HEK293 (cell line): Measurements from ENCODE around the gene SETMAR.

Source experiments
- ZBTB20 ChIP-seq: fragments of 450-650 bp; formaldehyde crosslinking; IDR thresholded peaks from 2 replicates; pipeline ENCODE4 v1.5.1; 2016; ENCODE audit warnings: missing biosample characterization, missing genetic modification characterization
- TF ChIP-seq, protein P1 (sequence below): fragments of 450-650 bp; formaldehyde crosslinking; IDR thresholded peaks from 2 replicates; pipeline ENCODE4 v1.5.1; 2016; ENCODE audit warnings: missing biosample characterization, missing genetic modification characterization
- TF ChIP-seq, protein P2 (sequence below): fragments of 450-650 bp; formaldehyde crosslinking; optimal IDR thresholded peaks from 2 replicates; pipeline ENCODE3; 2016; ENCODE audit warnings: missing biosample characterization, mild to moderate bottlenecking, missing genetic modification characterization
- TF ChIP-seq, protein P3 (sequence below): fragments of 450-650 bp; formaldehyde crosslinking; IDR thresholded peaks from 2 replicates; pipeline ENCODE4 v1.5.1; 2016; ENCODE audit warnings: missing biosample characterization, missing genetic modification characterization

DNA sequence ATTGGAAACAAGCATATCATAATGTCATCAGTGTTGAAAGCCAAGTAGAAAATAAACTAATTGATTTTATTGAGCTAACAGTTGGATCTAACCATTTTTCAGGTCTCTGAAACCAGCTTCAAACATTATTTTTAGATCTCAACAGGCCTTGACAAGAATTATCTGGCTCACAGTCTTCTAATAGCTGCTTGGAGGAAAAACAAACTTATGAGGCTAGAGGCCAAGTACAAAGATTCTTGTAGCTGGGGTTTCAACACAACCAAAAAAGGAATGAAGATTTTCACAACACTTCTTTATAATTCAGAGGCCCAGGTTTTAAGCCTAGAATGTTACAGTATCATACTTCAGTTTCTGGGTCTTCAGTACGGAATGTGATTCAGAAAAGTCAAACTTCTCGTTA, 3.7 kb downstream of the SETMAR start:
- TF ChIP-seq, protein P1, sequence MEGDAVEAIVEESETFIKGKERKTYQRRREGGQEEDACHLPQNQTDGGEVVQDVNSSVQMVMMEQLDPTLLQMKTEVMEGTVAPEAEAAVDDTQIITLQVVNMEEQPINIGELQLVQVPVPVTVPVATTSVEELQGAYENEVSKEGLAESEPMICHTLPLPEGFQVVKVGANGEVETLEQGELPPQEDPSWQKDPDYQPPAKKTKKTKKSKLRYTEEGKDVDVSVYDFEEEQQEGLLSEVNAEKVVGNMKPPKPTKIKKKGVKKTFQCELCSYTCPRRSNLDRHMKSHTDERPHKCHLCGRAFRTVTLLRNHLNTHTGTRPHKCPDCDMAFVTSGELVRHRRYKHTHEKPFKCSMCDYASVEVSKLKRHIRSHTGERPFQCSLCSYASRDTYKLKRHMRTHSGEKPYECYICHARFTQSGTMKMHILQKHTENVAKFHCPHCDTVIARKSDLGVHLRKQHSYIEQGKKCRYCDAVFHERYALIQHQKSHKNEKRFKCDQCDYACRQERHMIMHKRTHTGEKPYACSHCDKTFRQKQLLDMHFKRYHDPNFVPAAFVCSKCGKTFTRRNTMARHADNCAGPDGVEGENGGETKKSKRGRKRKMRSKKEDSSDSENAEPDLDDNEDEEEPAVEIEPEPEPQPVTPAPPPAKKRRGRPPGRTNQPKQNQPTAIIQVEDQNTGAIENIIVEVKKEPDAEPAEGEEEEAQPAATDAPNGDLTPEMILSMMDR (tag by site-specific recombination): no peak
- TF ChIP-seq ZBTB20 (tag by site-specific recombination): no peak
- TF ChIP-seq, protein P2, sequence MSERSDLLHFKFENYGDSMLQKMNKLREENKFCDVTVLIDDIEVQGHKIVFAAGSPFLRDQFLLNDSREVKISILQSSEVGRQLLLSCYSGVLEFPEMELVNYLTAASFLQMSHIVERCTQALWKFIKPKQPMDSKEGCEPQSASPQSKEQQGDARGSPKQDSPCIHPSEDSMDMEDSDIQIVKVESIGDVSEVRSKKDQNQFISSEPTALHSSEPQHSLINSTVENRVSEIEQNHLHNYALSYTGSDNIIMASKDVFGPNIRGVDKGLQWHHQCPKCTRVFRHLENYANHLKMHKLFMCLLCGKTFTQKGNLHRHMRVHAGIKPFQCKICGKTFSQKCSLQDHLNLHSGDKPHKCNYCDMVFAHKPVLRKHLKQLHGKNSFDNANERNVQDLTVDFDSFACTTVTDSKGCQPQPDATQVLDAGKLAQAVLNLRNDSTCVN: no peak
- TF ChIP-seq, protein P3, sequence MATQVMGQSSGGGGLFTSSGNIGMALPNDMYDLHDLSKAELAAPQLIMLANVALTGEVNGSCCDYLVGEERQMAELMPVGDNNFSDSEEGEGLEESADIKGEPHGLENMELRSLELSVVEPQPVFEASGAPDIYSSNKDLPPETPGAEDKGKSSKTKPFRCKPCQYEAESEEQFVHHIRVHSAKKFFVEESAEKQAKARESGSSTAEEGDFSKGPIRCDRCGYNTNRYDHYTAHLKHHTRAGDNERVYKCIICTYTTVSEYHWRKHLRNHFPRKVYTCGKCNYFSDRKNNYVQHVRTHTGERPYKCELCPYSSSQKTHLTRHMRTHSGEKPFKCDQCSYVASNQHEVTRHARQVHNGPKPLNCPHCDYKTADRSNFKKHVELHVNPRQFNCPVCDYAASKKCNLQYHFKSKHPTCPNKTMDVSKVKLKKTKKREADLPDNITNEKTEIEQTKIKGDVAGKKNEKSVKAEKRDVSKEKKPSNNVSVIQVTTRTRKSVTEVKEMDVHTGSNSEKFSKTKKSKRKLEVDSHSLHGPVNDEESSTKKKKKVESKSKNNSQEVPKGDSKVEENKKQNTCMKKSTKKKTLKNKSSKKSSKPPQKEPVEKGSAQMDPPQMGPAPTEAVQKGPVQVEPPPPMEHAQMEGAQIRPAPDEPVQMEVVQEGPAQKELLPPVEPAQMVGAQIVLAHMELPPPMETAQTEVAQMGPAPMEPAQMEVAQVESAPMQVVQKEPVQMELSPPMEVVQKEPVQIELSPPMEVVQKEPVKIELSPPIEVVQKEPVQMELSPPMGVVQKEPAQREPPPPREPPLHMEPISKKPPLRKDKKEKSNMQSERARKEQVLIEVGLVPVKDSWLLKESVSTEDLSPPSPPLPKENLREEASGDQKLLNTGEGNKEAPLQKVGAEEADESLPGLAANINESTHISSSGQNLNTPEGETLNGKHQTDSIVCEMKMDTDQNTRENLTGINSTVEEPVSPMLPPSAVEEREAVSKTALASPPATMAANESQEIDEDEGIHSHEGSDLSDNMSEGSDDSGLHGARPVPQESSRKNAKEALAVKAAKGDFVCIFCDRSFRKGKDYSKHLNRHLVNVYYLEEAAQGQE (tag by site-specific recombination): no peak
